NCI-H2171 treated with DMSO at 0.1 percent for 48 hours (cell line): ENCODE data around the gene ADAD2.

Experiments used
- DNase-seq: peaks from one replicate; lab custom pipeline; 2025; lab: John Stamatoyannopoulos, UW

ADAD2 gene

GRCh38 chr16:84223456-84223855 lies 32.5 kb downstream of the ADAD2 start:
- DNase-seq, result no peak

- DNase-seq, result no peak
Measured at GRCh38 chr16:84224554-84224953, 33.6 kb downstream of the ADAD2 start.

GRCh38 chr16:84225126-84225525 lies 34.2 kb downstream of the ADAD2 start:
- DNase-seq, result no peak

GRCh38 chr16:84225571-84225970 lies 34.6 kb downstream of the ADAD2 start:
- no peak for DNase-seq

- no peak for DNase-seq
Measured at GRCh38 chr16:84226026-84226425, 35.1 kb downstream of the ADAD2 start.

GRCh38 chr16:84227548-84227947 lies 36.6 kb downstream of the ADAD2 start:
- DNase-seq, result no peak

GRCh38 chr16:84228256-84228838 lies 37.4 kb downstream of the ADAD2 start:
- DNase-seq, result no peak

- no peak for DNase-seq
Measured at GRCh38 chr16:84229471-84229870, 38.5 kb downstream of the ADAD2 start.

GRCh38 chr16:84232060-84232459 lies 41.1 kb downstream of the ADAD2 start:
- no peak for DNase-seq

- no peak for DNase-seq
Measured at GRCh38 chr16:84232969-84233368, 42.0 kb downstream of the ADAD2 start.

- no peak for DNase-seq
Measured at GRCh38 chr16:84233748-84234147, 42.8 kb downstream of the ADAD2 start.

- no peak for DNase-seq
Measured at GRCh38 chr16:84234321-84235241, 43.6 kb downstream of the ADAD2 start.

- no peak for DNase-seq
Measured at GRCh38 chr16:84236671-84237070, 45.7 kb downstream of the ADAD2 start.

GRCh38 chr16:84237994-84238750 lies 47.2 kb downstream of the ADAD2 start:
- DNase-seq, result no peak

GRCh38 chr16:84239141-84239769 lies 48.3 kb downstream of the ADAD2 start:
- DNase-seq, result no peak

GRCh38 chr16:84239909-84240308 lies 49.0 kb downstream of the ADAD2 start, which contains the start of gene KCNG4:
Gene KCNG4, minus strand, starts transcription at chr16:84240012. Its CDS starts 2,527 bp downstream, at chr16:84237485.
- DNase-seq, result peak; percentile 64

- DNase-seq, result no peak
Measured at GRCh38 chr16:84240455-84240854, 49.5 kb downstream of the ADAD2 start.

- DNase-seq, result no peak
Measured at GRCh38 chr16:84241778-84242177, 50.8 kb downstream of the ADAD2 start.

GRCh38 chr16:84242839-84243238 lies 51.9 kb downstream of the ADAD2 start:
- no peak for DNase-seq

GRCh38 chr16:84243732-84244131 lies 52.8 kb downstream of the ADAD2 start:
- DNase-seq, result no peak

GRCh38 chr16:84244728-84245127 lies 53.8 kb downstream of the ADAD2 start:
- no peak for DNase-seq
